Trophoblast cell (in vitro differentiated cells and primary cell): ENCODE measurements around the gene ZFAND3. TPM values are rescaled to one million over a fixed set of nuclear protein-coding genes. Genes with fewer than 3 reads are reported as not detected.
A peak's percentile ranks its signal among the peaks of the same experiment; 100 is the strongest.

Experiments used
- DNase-seq, 2 donors: peaks; one replicate each; pipeline ENCODE4 v3.0.0-alpha.2; 2016
- H2AFZ ChIP-seq: 2 replicates; pipeline ENCODE4 v1.6.1; 2013; ENCODE audit warnings: low read length, moderate library complexity, mild to moderate bottlenecking; ENCODE audit not compliant: insufficient read depth, poor library complexity
- H2AK5ac ChIP-seq: 2 replicates; pipeline ENCODE4 v1.6.1; 2013; ENCODE audit warnings: mild to moderate bottlenecking, low read length
- H2BK120ac ChIP-seq: 2 replicates; pipeline ENCODE4 v1.6.1; 2013; ENCODE audit warnings: low read length, mild to moderate bottlenecking, moderate library complexity; ENCODE audit not compliant: insufficient read depth, poor library complexity
- H2BK12ac ChIP-seq: 2 replicates; pipeline ENCODE4 v1.6.1; 2013; ENCODE audit warnings: mild to moderate bottlenecking, low read length, moderate library complexity
- H2BK5ac ChIP-seq: 2 replicates; pipeline ENCODE4 v1.6.1; 2013; ENCODE audit warnings: low read length, low read depth, moderate library complexity, mild to moderate bottlenecking; ENCODE audit not compliant: poor library complexity
- H3K14ac ChIP-seq: 2 replicates; pipeline ENCODE4 v1.6.1; 2013; ENCODE audit warnings: mild to moderate bottlenecking, low read length
- H3K18ac ChIP-seq: 2 replicates; pipeline ENCODE4 v1.6.1; 2013; ENCODE audit warnings: mild to moderate bottlenecking, low read length
- H3K23ac ChIP-seq: 2 replicates; pipeline ENCODE4 v1.6.1; 2013; ENCODE audit warnings: low read length
- H3K27ac ChIP-seq: 2 replicates; pipeline ENCODE4 v1.5.1; 2013; ENCODE audit warnings: low read depth, mild to moderate bottlenecking, inconsistent platforms, low read length, moderate library complexity
- H3K27me3 ChIP-seq: 2 replicates; pipeline ENCODE4 v1.6.1; 2013; ENCODE audit warnings: inconsistent platforms, mild to moderate bottlenecking, low read length, moderate library complexity; ENCODE audit not compliant: insufficient read depth
- H3K36me3 ChIP-seq, 2 experiments: 1 replicate in 1 of 2; 2 replicates in 1 of 2; pipeline ENCODE4 v1.6.1; 2013; ENCODE audit warnings: low read length in 2 of 2, mild to moderate bottlenecking in 2 of 2, moderate library complexity in 1 of 2; ENCODE audit not compliant: insufficient read depth in 2 of 2, control insufficient read depth in 1 of 2
- H3K4ac ChIP-seq: 2 replicates; pipeline ENCODE4 v1.6.1; 2013; ENCODE audit warnings: low read depth, mild to moderate bottlenecking, low read length, moderate library complexity
- H3K4me1 ChIP-seq, 2 experiments: 1 replicate in 1 of 2; 2 replicates in 1 of 2; pipeline ENCODE4 v1.6.1; 2013; ENCODE audit warnings: low read length in 2 of 2, mild to moderate bottlenecking in 2 of 2, moderate library complexity in 1 of 2; ENCODE audit not compliant: insufficient read depth in 2 of 2, control insufficient read depth in 1 of 2
- H3K4me2 ChIP-seq: 2 replicates; pipeline ENCODE4 v1.6.1; 2013; ENCODE audit warnings: inconsistent platforms, mild to moderate bottlenecking, low read length, moderate library complexity
- H3K4me3 ChIP-seq: 2 replicates; pipeline ENCODE4 v1.5.1; 2013; ENCODE audit warnings: mild to moderate bottlenecking, low read depth, low read length, inconsistent platforms
- H3K79me1 ChIP-seq: one replicate; pipeline ENCODE4 v1.6.1; 2013; ENCODE audit warnings: low read length
- H3K79me2 ChIP-seq: 2 replicates; pipeline ENCODE4 v1.6.1; 2013; ENCODE audit warnings: low read length, mild to moderate bottlenecking; ENCODE audit not compliant: control insufficient read depth, insufficient read depth, poor library complexity
- H3K9ac ChIP-seq: 2 replicates; pipeline ENCODE4 v1.6.1; 2013; ENCODE audit warnings: mild to moderate bottlenecking, low read length
- H3K9me3 ChIP-seq: 2 replicates; pipeline ENCODE4 v1.6.1; 2013; ENCODE audit warnings: low read depth, mild to moderate bottlenecking, control low read depth, inconsistent platforms, low read length; ENCODE audit not compliant: insufficient read depth
- H4K12ac ChIP-seq: 2 replicates; pipeline ENCODE4 v1.6.1; 2013; ENCODE audit warnings: low read depth, mild to moderate bottlenecking, low read length, moderate library complexity
- H4K8ac ChIP-seq: 2 replicates; pipeline ENCODE4 v1.6.1; 2013; ENCODE audit warnings: low read depth, mild to moderate bottlenecking, low read length, moderate library complexity
- H4K91ac ChIP-seq: one replicate; pipeline ENCODE4 v1.6.1; 2013; ENCODE audit warnings: low read depth, mild to moderate bottlenecking, low read length, moderate library complexity
- WGBS: extraction: QIAGEN DNeasy Blood & Tissue Kit; methylation state at CpG from one replicate; pipeline ENCODE4 v1.1.7; 2013; ENCODE audit warnings: missing lambda C conversion rate; ENCODE audit not compliant: insufficient read length, insufficient coverage; ENCODE audit errors: extremely low coverage; 5-methylcytosine and 5-hydroxymethylcytosine counted together
- polyA plus RNA-seq: library from polyadenylated mRNA; stranded (reverse); fragments of 200-250 nt; gene quantifications from 2 replicates; pipeline ENCODE4 v1.2.3, GENCODE V29; 2013

ZFAND3 gene
- polyA plus RNA-seq = 79.8 and 81.0 TPM in 2 replicates

- H3K4ac ChIP-seq = peak within 1 kb of the TSS; percentile 94
- H3K4me3 ChIP-seq = peak within 1 kb of the TSS; percentile 91
- H2BK12ac ChIP-seq = peak within 1 kb of the TSS; percentile 91
- H3K14ac ChIP-seq = peak within 1 kb of the TSS; percentile 100
- peak within 1 kb of the TSS; percentile 100 for H3K18ac ChIP-seq
- peak within 1 kb of the TSS; percentile 100 for H4K12ac ChIP-seq
- peak within 1 kb of the TSS; percentile 97 for H3K27ac ChIP-seq
- peak within 1 kb of the TSS; percentile 90 for H2AK5ac ChIP-seq
- no CpG with 5 or more reads among the region's 64 CpGs for WGBS
- peak within 1 kb of the TSS; percentile 94 for H3K9ac ChIP-seq
- H3K4me2 ChIP-seq = peak within 1 kb of the TSS; percentile 68
- peak; percentile 95 to 99 for DNase-seq
- peaks cover 7 to 11% of the 10 kb centered on the region in 2 experiments for H3K4me1 ChIP-seq
- no peaks in the 10 kb centered on the region for H3K9me3 ChIP-seq
- H2AFZ ChIP-seq = peak within 1 kb of the TSS; percentile 96
- H2BK5ac ChIP-seq = peak within 1 kb of the TSS; percentile 100
- peaks cover 17% of the 10 kb centered on the region for H3K79me1 ChIP-seq
- peak within 1 kb of the TSS; percentile 98 for H4K91ac ChIP-seq
- peak within 1 kb of the TSS; percentile 100 for H4K8ac ChIP-seq
- no peaks in the 10 kb centered on the region for H3K27me3 ChIP-seq
- no peaks in the 10 kb centered on the region for H3K36me3 ChIP-seq
- H3K79me2 ChIP-seq = peaks cover 34% of the 10 kb centered on the region
- H3K23ac ChIP-seq = no peak within 1 kb of the TSS
- peak within 1 kb of the TSS; percentile 100 for H2BK120ac ChIP-seq
Observed at GRCh38 chr6:37819177-37819801, at the start of gene ZFAND3. Gene ZFAND3 (plus strand): TSS chr6:37819727. CDS start chr6:37819946, 219 bp downstream.

- no peaks in the 10 kb centered on the region for H3K4me1 ChIP-seq
- no peak overlapping the region for H2BK5ac ChIP-seq
- no peak overlapping the region for H3K14ac ChIP-seq
- no peak overlapping the region for H3K18ac ChIP-seq
- H2AK5ac ChIP-seq = no peak overlapping the region
- no peak overlapping the region for H3K4ac ChIP-seq
- H2BK12ac ChIP-seq = no peak overlapping the region
- H3K9ac ChIP-seq = no peak overlapping the region
- DNase-seq = no peak
- no CpG with 5 or more reads among the region's 3 CpGs for WGBS
- no peaks in the 10 kb centered on the region for H3K36me3 ChIP-seq
- no peak overlapping the region for H3K27ac ChIP-seq
- no peak overlapping the region for H3K23ac ChIP-seq
- no peak overlapping the region for H2BK120ac ChIP-seq
- no peaks in the 10 kb centered on the region for H3K79me2 ChIP-seq
- H3K4me3 ChIP-seq = no peak overlapping the region
- H3K4me2 ChIP-seq = no peak overlapping the region
- no peak overlapping the region for H2AFZ ChIP-seq
- no peaks in the 10 kb centered on the region for H3K79me1 ChIP-seq
- H4K12ac ChIP-seq = no peak overlapping the region
- no peaks in the 10 kb centered on the region for H3K27me3 ChIP-seq
- H4K8ac ChIP-seq = no peak overlapping the region
- H4K91ac ChIP-seq = no peak overlapping the region
- H3K9me3 ChIP-seq = peaks cover 2% of the 10 kb centered on the region
Observed at GRCh38 chr6:37774028-37774680, 45.4 kb upstream of the ZFAND3 start.

- Histone ChIP-seq H4K12ac (no peak overlapping the region), H3K27me3 (no peaks in the 10 kb centered on the region), H2AFZ (no peak overlapping the region), H2BK120ac (no peak overlapping the region), H3K14ac (no peak overlapping the region), H3K4me1 (no peaks in the 10 kb centered on the region), H2BK12ac (no peak overlapping the region), H3K4me2 (no peak overlapping the region), H3K18ac (no peak overlapping the region), H4K91ac (no peak overlapping the region), H3K79me2 (no peaks in the 10 kb centered on the region), H4K8ac (no peak overlapping the region), H3K4me3 (no peak overlapping the region), H3K23ac (no peak overlapping the region), H3K9ac (no peak overlapping the region), H3K4ac (no peak overlapping the region), H2BK5ac (no peak overlapping the region), H2AK5ac (no peak overlapping the region), H3K79me1 (no peaks in the 10 kb centered on the region), H3K36me3 (no peaks in the 10 kb centered on the region), H3K9me3 (peaks cover 2% of the 10 kb centered on the region), H3K27ac (no peak overlapping the region)
- no CpG with 5 or more reads among the region's 9 CpGs for WGBS
- DNase-seq = no peak
Observed at GRCh38 chr6:37776566-37776965, 43.0 kb upstream of the ZFAND3 start.

GRCh38 chr6:37777272-37777834 lies 42.2 kb upstream of the ZFAND3 start:
- Histone ChIP-seq H3K14ac (no peak overlapping the region), H4K8ac (no peak overlapping the region), H2BK120ac (no peak overlapping the region), H3K9ac (no peak overlapping the region), H3K27ac (no peak overlapping the region), H3K9me3 (peaks cover 2% of the 10 kb centered on the region), H2BK12ac (no peak overlapping the region), H2AK5ac (no peak overlapping the region), H3K4me2 (no peak overlapping the region), H3K79me2 (no peaks in the 10 kb centered on the region), H3K4ac (no peak overlapping the region), H3K4me1 (no peaks in the 10 kb centered on the region), H3K4me3 (no peak overlapping the region), H3K36me3 (no peaks in the 10 kb centered on the region), H3K23ac (no peak overlapping the region), H3K18ac (no peak overlapping the region), H4K12ac (no peak overlapping the region), H3K27me3 (no peaks in the 10 kb centered on the region), H2BK5ac (no peak overlapping the region), H3K79me1 (no peaks in the 10 kb centered on the region), H4K91ac (no peak overlapping the region), H2AFZ (no peak overlapping the region)
- WGBS = no CpG with 5 or more reads among the region's 10 CpGs
- no peak for DNase-seq
